Measurements from ENCODE around the gene CCT7. TPM values are rescaled to one million over a fixed set of nuclear protein-coding genes. Genes with fewer than 3 reads are reported as not detected.

CCT7 gene
- polyA plus RNA-seq, 1 of the 3 experiments (the other 2 are of a cell fraction) = 369 TPM

- no peak for TF ChIP-seq EP300 (IDR thresholded peaks at IDR 0.05; ENCODE audit: borderline replicate concordance in 1 of 2, low read depth in 1 of 2, low read length in 1 of 2)
- no peak for TF ChIP-seq IRF3 (IDR thresholded peaks at IDR 0.05; ENCODE audit: low read depth, low read length)
- TF ChIP-seq JUND (IDR thresholded peaks at IDR 0.05) = no peak
- TF ChIP-seq MAX (IDR thresholded peaks at IDR 0.05; ENCODE audit: low read depth) = no peak
- no peak for TF ChIP-seq SIN3A (IDR thresholded peaks at IDR 0.05; ENCODE audit: borderline replicate concordance, low read depth, low read length)
- no peak for TF ChIP-seq TAF1 (IDR thresholded peaks at IDR 0.05; ENCODE audit: borderline replicate concordance, low read depth, low read length)
Measured at GRCh38 chr2:73244580-73244979, 10.5 kb downstream of the CCT7 start (continued).

- Histone ChIP-seq H3K4me3 (ENCODE audit: low read depth in 2 of 2, low read length in 1 of 2) (no peak overlapping the region), H4K20me1 (ENCODE audit: insufficient read depth) (peaks cover 41% of the 10 kb centered on the region), H3F3A (replicated peaks; ENCODE audit: insufficient read depth) (peaks cover 6% of the 10 kb centered on the region), H3K4me1 (ENCODE audit: control insufficient read depth in 1 of 2, insufficient read depth in 2 of 2, low read depth in 1 of 2, low read length in 1 of 2) (peaks cover 0 to 23% of the 10 kb centered on the region in 2 experiments; a peak in 2 of 4 replicates), H3K36me3 (replicated peaks in 1 of 2; ENCODE audit: control insufficient read depth in 1 of 2, insufficient read depth in 2 of 2, low read length in 1 of 2) (peaks cover 87 to 89% of the 10 kb centered on the region in 2 experiments), H2AFZ (ENCODE audit: low read depth) (no peak overlapping the region), H3K9me2 (no peaks in the 10 kb centered on the region), H3K27me3 (ENCODE audit: insufficient read depth) (no peaks in the 10 kb centered on the region), H3K9ac (no peak overlapping the region), H3K4me2 (no peak overlapping the region), H3K27ac (ENCODE audit: low read depth in 2 of 2, low read length in 1 of 2) (no peak overlapping the region), H3K9me3 (no peaks in the 10 kb centered on the region), H3K79me2 (ENCODE audit: insufficient read depth) (peaks cover 26% of the 10 kb centered on the region)
- WGBS (ENCODE audit: low lambda C conversion rate) = 90% methylated on average over 3 of the region's 3 CpGs
- no peak for TF ChIP-seq FOSL2 (IDR thresholded peaks at IDR 0.05; ENCODE audit: borderline replicate concordance, low read depth)
- no peak for DNase-seq
- POLR2A ChIA-PET = interaction anchor here (0.7 to 1.5 kb wide), 2 partner anchors 13 to 27 kb away, joined by 4 read pairs; partner anchors contain the start of gene CCT7
- CTCF ChIA-PET = interaction anchor here (1.5 to 1.8 kb wide), 3 partner anchors 12 to 70 kb away, joined by 3 to 7 read pairs (median 5); partner anchors contain the start of genes CCT7 and PRADC1
Measured at GRCh38 chr2:73246850-73247249, 12.7 kb downstream of the CCT7 start.

GRCh38 chr2:73249636-73250035 lies 15.5 kb downstream of the CCT7 start:
- WGBS (ENCODE audit: low lambda C conversion rate) = 90% methylated on average over 9 of the region's 9 CpGs
- H3K36me3 ChIP-seq (replicated peaks in 1 of 2; ENCODE audit: control insufficient read depth in 1 of 2, insufficient read depth in 2 of 2, low read length in 1 of 2) = peaks cover 65 to 90% of the 10 kb centered on the region in 2 experiments
- DNase-seq = no peak
- H3K4me3 ChIP-seq (ENCODE audit: low read depth in 2 of 2, low read length in 1 of 2) = no peak overlapping the region
- no peak overlapping the region for H3K4me2 ChIP-seq
- H3F3A ChIP-seq (replicated peaks; ENCODE audit: insufficient read depth) = peaks cover 6% of the 10 kb centered on the region
- peaks cover under 1% of the 10 kb centered on the region for H3K79me2 ChIP-seq (ENCODE audit: insufficient read depth)
- peaks cover 20% of the 10 kb centered on the region for H4K20me1 ChIP-seq (ENCODE audit: insufficient read depth)
- peaks cover 0 to 7% of the 10 kb centered on the region in 2 experiments; a peak in 2 of 4 replicates for H3K4me1 ChIP-seq (ENCODE audit: control insufficient read depth in 1 of 2, insufficient read depth in 2 of 2, low read depth in 1 of 2, low read length in 1 of 2)
- H3K9ac ChIP-seq = no peak overlapping the region
- ChIA-PET CTCF (interaction anchor here (0.9 to 1.3 kb wide), 2 partner anchors 41 to 42 kb away, joined by 3 read pairs; no protein-coding TSS in a partner anchor), POLR2A (interaction anchor here (1.3 kb wide), 1 partner anchor 16 kb away, joined by 7 read pairs; the partner anchor contains the start of genes CCT7 and PRADC1)
- no peak overlapping the region for H2AFZ ChIP-seq (ENCODE audit: low read depth)
- H3K9me3 ChIP-seq = no peaks in the 10 kb centered on the region
- H3K27me3 ChIP-seq (ENCODE audit: insufficient read depth) = no peaks in the 10 kb centered on the region
- H3K9me2 ChIP-seq = no peaks in the 10 kb centered on the region
- H3K27ac ChIP-seq (ENCODE audit: low read depth in 2 of 2, low read length in 1 of 2) = no peak overlapping the region; a peak in 1 of 4 replicates
- TF ChIP-seq NRF1 (IDR thresholded peaks at IDR 0.05; ENCODE audit: low read depth, low read length) = no peak
- TF ChIP-seq ELF1 (IDR thresholded peaks at IDR 0.05) = no peak
- no peak for TF ChIP-seq NFIC (IDR thresholded peaks at IDR 0.05; ENCODE audit: borderline replicate concordance)
- no peak for TF ChIP-seq CHD2 (IDR thresholded peaks at IDR 0.05; ENCODE audit: low read length, partially characterized antibody)
- no peak for TF ChIP-seq MXI1 (IDR thresholded peaks at IDR 0.05; ENCODE audit: low read depth, low read length)
- no peak for TF ChIP-seq TCF12 (IDR thresholded peaks at IDR 0.05)
- no peak for TF ChIP-seq RAD21 (IDR thresholded peaks at IDR 0.05; ENCODE audit: low read length)
- no peak for TF ChIP-seq MAX (IDR thresholded peaks at IDR 0.05; ENCODE audit: low read depth)
- TF ChIP-seq JUND (IDR thresholded peaks at IDR 0.05) = no peak
- TF ChIP-seq FOXM1 (IDR thresholded peaks at IDR 0.05; ENCODE audit: low read depth) = no peak
- no peak for TF ChIP-seq POLR2AphosphoS5 (IDR thresholded peaks at IDR 0.05; ENCODE audit: low read depth, low read length)
